Endothelial cell of umbilical vein (primary cell): ENCODE results near the gene DHX15.

Experiments
- EZH2 ChIP-seq: IDR thresholded peaks from 2 replicates; pipeline ENCODE4 v1.6.1; 2012; ENCODE audit warnings: borderline replicate concordance, low read depth, mild to moderate bottlenecking, moderate library complexity, low read length, inconsistent platforms; ENCODE audit not compliant: severe bottlenecking
- FOS ChIP-seq: IDR thresholded peaks from 2 replicates; pipeline ENCODE4 v1.6.1; 2011; ENCODE audit warnings: mild to moderate bottlenecking, low read length, moderate library complexity, borderline replicate concordance; ENCODE audit not compliant: insufficient read depth
- POLR2A ChIP-seq: IDR thresholded peaks from 2 replicates; pipeline ENCODE4 v1.6.1; 2012; ENCODE audit warnings: low read depth, mild to moderate bottlenecking, control low read depth, low read length
- POLR2AphosphoS5 ChIP-seq: IDR thresholded peaks from 2 replicates; pipeline ENCODE4 v1.6.1; 2012; ENCODE audit warnings: low read depth, mild to moderate bottlenecking, control low read depth, low read length, moderate library complexity; ENCODE audit not compliant: insufficient read depth
- TF ChIP-seq, protein P1 (sequence below), 2 donors: IDR thresholded peaks; 1 replicate in 1 of 2; 2 replicates in 1 of 2; pipeline ENCODE4 v1.5.1; 2011; ENCODE audit warnings: low read length in 2 of 2, mild to moderate bottlenecking in 2 of 2, moderate library complexity in 2 of 2, control low read depth in 1 of 2, inconsistent platforms in 1 of 2, low read depth in 1 of 2; ENCODE audit not compliant: insufficient read depth in 1 of 2; ENCODE audit errors: extremely low read depth in 1 of 2
- TF ChIP-seq, protein P2 (sequence below): IDR thresholded peaks from 2 replicates; pipeline ENCODE4 v1.6.1; 2011; ENCODE audit not compliant: insufficient read depth, insufficient read length

DNA sequence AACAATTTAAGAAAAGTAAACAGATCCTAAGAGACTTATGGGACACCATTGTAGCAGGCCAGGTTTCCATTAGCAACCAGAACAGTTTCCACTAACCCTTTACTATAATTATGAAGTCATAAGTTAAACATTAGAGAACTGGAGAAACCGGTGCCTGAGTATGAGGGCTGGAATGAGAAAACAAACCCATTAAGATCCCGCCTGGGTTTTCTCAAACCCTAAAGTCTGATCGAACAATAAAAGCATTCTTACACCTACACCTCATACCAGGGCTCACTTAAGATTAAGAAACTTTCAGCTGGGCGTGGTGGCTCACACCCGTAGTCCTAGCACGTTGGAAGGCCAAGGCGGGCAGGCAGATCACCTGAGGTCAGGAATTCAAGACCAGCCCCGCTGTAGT, 13.7 kb upstream of the DHX15 start:
- TF ChIP-seq, protein P1, sequence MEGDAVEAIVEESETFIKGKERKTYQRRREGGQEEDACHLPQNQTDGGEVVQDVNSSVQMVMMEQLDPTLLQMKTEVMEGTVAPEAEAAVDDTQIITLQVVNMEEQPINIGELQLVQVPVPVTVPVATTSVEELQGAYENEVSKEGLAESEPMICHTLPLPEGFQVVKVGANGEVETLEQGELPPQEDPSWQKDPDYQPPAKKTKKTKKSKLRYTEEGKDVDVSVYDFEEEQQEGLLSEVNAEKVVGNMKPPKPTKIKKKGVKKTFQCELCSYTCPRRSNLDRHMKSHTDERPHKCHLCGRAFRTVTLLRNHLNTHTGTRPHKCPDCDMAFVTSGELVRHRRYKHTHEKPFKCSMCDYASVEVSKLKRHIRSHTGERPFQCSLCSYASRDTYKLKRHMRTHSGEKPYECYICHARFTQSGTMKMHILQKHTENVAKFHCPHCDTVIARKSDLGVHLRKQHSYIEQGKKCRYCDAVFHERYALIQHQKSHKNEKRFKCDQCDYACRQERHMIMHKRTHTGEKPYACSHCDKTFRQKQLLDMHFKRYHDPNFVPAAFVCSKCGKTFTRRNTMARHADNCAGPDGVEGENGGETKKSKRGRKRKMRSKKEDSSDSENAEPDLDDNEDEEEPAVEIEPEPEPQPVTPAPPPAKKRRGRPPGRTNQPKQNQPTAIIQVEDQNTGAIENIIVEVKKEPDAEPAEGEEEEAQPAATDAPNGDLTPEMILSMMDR (IDR thresholded peaks at IDR 0.05; ENCODE audit: extremely low read depth in 1 of 2, insufficient read depth in 1 of 2, low read depth in 1 of 2, low read length in 2 of 2) = no peak
- TF ChIP-seq, protein P2, sequence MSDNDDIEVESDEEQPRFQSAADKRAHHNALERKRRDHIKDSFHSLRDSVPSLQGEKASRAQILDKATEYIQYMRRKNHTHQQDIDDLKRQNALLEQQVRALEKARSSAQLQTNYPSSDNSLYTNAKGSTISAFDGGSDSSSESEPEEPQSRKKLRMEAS = no peak
- TF ChIP-seq EZH2 (no peak), POLR2AphosphoS5 (no peak), FOS (no peak), POLR2A (no peak)
